ENCODE data around the gene RELN.

Gene RELN

DNA sequence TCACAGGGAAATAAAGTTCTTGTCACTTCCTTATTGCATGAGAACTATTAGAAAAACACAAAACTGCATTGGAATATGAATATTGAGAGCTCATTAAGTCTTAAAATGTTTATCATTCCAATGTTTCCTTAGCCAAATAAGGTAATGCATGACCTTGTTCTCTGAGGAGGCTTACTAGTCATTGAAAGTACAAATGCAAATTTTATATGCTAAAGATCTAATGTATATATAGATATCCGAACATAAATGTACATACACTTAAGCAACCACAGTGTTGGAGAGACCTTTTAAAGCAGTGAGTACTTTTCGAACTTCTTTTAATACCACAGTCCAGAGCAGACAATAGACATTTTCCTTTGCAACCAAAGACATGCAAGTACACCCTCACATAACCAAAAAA is 96.1 kb downstream of the RELN start:
- DNase-seq, result no peak

DNA sequence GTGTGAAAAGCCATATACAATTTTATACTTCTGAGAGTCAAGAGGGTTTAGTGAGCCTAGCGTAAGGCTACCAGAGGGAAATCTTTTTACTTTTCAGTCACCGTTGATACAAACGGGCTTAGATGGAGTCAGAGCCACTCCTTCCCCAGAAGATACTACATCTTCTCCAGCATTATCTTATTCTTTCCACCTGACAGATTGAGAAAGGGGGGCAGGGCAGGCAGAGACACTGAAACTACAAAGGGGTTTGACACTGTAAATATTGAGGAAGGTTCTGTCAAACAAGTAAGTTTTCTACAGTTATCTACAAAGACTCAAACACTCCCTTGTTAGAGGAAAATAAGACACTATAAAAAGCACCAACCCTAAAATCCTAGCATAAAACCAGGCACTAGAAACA is 100.0 kb downstream of the RELN start:
- DNase-seq, result no peak

DNA sequence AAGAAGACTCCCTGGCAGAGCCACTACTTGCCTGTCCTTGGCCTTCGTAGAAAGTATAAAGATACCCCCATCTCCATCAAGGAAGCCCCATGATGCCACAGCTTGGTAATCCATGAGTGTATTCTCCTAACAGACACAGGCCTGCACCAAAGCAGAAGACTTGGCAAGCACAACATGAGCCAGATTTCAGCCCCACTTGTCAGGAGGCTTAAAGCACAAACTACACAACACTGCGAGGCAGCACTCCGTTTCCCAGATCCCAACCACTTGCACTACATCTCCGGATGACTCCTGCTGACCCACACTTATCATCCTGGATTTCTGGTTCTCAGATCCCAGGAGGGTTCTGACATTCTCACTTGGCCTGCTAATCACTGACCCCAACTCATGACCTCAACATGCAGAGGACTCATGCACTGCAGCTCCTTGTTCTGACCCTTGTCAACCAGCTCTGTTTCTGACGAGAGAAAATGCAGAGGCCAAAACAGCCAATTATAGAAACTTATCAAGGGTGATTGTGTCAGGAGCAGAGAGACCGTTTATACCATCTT is 100.8 kb downstream of the RELN start:
- DNase-seq, result no peak

DNA sequence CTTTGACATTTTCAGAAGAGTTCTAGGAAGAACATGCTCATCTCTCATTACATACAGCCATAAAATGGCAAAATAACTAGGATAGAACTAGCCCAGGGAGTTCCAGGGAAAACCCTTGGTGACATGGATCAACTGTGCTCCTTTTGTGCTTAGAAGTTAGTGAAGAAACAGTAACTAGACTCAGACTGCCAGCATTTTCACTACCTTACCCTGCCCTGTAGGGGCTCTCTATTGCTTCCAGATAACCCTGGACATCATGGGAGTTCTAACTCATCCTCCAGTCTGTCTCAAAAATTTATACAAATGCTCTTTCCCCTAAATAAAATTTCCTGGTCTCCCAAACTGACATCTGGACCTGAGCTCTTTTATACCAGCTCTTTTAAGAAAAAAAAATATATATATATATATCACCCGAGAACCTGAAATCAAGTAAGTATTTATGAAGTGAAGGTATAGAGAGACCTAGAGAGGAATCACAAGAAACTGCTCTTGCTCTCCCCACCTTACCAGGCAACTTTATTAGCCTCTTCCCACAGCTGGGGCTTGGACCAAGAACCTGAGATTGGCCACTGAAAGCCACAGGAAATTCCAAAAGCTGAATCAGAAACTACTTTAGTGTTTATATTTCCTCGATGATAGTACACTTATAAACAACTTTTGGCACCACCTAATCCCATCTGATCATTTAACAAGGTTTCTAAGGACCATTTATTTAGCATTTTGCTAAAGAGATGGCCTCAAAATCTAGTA is 101.4 kb downstream of the RELN start:
- no peak for DNase-seq

DNA sequence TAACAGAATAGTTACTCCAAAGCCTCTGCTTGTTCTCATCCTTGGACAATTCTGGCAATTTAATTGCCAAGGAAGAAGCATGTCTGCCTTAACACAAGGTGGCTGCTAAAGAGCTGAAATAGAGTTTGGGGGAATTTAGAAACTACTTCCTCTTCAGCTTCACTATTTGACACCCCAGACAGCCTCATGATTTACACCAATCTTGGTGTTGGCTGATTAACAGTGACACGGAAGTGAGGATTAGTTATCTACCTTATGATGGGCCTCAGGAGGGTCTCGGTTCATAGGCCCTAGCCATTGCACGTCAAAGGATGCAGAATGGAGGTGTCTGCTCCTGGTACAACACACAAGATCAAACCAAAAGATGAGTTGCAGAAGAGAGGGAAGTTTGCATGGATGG is 102.4 kb downstream of the RELN start:
- no peak for DNase-seq

DNA sequence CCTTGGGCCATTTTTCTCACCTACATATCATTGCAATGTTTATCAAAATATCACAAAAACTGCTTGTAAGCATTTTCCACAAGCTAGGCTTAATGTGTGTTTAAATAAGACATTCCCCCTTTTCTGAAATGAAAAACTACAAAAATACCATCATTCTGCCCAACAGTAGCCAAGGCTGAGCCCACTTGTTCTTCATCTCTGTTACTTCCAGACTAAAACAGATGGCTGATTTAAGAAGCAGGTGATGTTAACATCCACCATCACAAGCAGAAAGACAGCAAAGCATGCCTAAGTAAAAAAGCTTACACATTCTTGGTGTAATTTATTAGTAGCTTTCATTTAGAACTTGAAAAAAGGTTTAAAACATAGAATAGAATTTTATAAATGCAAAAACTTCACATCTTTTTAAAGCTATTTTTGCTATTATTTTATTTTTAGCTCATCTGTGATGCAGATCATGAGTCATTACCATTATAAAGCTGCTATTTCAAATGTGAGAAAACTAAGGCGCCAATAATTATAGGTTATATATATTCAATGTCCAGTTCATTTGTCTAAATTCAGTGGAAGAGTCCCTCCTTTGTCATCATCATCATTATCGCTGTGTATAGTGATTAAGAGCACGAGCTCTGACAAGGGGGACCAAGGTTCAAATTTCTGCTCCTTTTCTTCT is 109.4 kb downstream of the RELN start:
- no peak for DNase-seq

DNA sequence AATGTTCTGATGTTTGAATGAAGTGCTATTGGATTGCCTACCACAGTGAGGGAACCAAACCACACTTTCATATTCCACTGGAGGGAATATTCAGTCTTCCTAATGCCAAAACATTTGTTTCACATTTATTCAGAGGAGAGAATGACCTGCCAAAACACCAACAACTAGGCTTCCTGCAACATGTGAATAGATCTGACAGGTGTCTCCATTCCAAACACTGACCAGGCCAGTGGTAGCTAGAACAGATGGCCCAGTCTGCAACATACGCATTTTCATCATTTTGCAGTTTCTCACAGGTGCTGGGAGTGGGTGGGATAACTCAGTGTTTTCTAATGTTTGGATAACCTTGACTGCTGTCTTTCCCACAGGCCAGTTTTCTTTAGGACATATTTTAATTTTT is 110.0 kb downstream of the RELN start:
- no peak for DNase-seq

DNA sequence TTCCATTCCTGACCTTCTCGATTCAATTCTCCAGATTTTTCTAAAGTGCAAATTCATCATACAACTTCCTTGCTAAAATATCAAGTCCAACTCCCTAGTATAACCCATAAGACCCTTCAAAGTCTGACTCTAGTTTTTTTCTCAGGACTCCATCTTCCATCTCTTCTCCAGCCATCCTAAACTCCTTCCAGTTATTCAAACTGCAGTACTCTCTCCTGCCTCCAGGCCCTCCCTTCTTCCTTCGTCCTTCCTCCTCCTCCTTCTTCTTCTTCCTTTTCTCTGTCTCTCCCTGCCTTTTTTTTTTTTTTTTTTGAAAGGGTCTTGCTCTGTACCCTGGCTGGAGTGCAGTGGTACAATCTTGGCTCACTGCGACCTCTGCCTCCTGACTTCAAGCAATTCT is 111.9 kb downstream of the RELN start:
- no peak for DNase-seq

DNA sequence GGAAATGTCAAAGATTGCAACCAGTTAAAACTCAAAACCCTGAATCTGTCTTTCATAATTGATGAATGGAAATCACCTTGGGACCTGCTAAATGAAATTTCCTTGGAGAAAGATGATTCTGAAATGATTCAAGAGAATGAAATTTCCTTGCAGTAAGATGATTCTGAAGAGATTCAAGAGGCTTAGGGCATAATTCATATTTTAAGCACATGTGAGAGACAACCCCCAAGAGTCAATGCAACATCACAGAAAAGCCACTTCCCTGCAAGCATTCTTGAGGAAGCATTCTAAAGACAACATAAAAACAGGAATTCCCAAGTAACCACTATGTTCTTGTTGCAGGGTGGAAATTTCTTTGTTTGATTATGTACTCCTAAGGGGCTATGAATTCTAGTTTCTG is 113.7 kb downstream of the RELN start:
- DNase-seq, result no peak

DNA sequence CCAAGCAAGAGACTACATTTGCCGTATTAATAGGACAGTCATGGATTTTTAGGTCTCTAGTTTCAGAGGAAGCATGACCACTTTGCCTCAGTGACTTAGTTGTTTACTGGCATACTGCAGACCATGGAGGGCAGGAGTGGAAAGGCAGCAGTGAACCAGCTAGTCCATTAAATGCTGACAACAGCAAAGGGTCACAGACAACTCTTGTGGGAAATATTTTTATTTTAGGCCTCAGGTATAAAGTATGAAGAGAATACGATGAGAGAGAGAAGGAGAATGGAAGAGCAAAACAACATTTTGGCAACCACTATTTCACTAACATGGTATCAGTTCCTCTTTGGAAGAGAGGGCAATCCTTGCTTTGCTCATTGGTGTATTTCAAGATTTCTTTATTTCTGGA is 118.0 kb downstream of the RELN start:
- no peak for DNase-seq

DNA sequence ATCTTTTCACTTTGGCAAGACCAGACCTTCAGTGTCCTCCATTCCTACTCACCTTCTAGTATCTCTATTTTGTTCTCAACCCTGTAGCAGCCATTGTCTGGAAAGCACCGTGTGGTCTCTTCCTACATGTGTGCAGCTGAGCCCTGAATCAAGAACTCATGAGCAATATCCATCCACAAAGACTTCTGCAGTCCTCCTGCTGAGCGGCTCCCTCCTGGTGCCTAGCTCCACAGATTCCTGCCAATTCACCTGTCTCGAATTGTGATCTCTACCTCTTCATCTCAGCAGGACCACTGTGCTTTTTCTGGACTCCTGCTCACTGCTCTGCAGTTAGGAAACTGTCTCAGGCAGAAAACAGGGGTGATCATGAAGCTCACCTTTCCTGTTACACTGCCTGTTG is 118.8 kb downstream of the RELN start:
- no peak for DNase-seq

DNA sequence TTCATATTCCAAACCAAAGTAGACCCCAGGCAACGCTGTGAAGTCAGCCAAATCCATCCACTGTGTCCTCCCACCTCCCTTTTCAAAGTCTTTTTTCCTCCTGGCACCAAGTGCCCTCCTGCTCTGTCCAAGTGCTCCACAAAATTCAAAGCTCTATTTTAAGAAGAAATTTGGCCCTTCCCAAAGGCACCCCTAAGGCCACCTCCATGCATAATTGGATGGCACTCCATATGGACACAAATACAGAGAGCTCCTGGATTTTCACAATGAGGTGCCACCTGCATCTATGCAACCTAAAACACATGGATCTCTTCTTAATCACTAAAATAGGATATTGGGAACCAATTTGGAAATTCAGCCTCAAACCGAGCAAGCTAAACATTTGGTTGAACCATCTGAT is 121.6 kb downstream of the RELN start:
- no peak for DNase-seq

DNA sequence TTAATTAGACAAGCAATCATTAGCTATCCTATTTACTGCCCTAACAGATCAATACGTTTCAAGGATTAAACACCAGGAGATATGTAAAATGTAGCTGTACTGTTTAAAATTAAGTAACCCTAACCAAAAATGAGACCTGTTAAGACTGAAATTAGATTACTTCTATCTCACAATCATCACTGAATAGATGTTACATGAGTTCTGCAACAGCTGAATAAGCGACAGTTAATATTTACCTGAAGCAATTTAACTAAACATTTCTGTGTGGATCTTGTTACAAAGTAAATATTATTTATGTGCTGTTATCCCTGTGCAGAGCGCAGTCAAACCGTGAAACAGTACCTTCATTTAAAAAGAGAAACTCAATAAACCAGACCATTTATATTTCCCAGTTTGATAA is 122.5 kb downstream of the RELN start:
- no peak for DNase-seq

DNA sequence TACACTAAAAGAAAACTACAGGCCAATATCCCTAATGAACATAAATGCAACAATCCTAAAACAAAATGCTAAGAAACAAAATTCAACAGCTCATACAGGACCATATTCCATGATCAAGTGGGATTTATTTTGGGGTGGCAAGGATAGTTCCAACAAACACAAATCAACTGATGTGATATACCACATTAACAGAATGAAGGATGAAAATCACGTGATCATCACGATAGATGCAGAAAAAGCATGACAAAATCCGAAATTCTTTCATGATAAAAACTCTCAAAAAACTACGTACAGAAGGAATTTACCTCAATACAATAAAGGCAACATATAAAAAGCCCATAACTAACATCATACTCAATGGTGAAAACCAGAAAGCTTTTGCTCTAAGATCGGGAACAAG is 124.0 kb downstream of the RELN start:
- DNase-seq, result no peak

DNA sequence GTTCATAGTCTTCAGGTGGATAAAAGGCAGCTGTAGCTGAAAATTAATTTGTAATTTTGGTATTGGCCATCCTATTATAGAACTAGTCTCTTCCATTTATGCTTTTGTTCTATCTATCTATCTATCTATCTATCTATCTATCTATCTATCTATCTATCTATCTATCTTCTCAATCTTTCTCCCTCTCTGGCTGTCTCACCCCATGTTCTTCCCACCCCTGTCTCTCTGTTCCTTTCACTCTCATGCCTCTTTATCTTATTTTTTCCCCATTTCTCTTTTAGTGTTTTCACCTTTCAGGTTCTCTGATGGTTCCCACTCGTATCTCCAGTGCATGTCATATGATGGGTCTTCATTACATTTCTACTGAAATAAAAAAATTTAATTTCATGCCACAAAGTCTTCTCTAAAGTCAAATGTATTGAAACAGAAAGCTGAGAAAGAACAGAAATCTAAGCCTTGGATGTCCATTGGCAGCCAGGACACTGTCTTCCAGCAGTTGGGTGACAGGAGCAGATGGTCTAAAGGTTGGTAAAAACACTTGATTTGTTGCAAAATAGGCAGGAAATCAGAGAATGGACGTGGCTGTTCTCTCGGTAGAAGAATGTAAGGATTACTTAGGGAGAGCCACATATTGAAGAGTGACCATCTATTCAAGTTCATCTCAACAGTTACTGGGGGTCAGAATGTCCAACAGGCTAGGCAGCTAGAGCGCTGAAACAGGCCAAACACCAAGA is 127.0 kb downstream of the RELN start:
- DNase-seq, result no peak

DNA sequence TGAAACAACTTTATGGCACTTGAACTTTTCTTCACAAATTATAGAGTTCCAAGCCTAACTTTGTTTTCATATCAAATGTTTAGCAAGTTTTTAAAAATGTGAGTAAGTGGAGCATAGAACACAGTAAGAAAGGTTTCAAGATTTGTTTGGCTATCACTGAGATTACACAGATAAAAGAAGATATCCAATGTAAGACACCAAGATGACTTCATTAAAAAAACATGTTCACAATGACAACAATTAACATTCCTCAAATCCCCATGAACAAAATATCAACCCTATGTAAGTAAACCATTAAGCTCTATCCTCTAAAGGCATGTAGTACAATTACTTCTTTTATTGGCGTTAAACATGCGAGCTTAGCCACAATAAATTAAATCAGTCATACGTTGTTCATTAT is 129.7 kb downstream of the RELN start:
- DNase-seq, result no peak

DNA sequence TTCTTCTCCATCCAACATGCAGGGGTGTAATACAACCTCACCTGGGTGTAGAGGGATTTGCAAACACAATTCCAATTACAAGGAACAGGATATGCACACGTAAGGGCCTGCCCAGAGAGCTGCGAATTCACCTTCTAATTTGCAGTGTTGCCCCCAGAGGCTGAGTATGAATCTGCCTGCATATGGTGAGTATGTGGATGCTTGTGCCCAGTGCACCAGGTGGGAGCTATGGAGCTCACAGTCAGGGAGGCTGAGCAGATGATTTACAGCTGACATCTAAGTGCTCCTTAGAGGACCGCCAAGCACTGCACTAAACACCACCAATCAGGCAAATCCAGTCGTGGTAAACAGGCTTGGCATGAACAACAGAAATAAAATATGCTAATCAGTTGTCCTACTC is 132.0 kb downstream of the RELN start:
- no peak for DNase-seq

DNA sequence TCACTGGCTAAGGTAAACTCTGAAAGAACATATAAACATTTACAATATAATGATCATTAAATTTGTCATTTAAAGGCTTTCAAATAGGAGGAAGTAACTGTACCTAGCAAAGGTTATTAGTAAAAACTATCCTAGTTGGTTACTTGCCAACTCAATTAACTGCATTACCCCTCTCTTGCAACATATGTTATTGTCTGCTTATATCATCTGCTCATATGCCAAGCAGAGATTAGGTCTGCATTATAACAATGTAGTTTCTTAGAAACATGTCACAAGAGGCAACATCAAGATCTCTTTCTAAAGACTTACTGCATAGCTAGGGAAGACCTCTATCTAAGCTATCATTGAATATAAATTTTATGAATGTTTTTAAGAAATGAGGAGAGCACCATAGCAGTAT is 132.5 kb downstream of the RELN start:
- no peak for DNase-seq

DNA sequence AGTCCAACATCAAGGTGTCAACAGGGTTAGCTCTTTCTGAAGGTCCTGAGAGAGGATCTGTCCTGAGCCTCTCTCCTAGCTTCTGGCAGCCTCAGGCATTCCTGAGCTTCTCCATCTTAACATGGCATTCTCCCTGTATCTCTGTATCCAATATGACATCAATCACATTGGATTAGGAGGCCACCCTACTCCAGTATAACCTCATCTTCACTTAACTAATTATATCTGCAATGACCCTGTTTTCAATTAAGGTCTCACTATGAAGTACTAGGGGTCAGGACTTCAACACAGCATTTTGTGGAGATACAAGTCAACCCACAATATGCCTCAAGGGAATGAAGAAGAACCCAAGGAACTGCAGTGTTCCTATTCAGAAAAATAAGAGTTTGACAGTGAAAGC is 133.8 kb downstream of the RELN start:
- DNase-seq, result no peak

DNA sequence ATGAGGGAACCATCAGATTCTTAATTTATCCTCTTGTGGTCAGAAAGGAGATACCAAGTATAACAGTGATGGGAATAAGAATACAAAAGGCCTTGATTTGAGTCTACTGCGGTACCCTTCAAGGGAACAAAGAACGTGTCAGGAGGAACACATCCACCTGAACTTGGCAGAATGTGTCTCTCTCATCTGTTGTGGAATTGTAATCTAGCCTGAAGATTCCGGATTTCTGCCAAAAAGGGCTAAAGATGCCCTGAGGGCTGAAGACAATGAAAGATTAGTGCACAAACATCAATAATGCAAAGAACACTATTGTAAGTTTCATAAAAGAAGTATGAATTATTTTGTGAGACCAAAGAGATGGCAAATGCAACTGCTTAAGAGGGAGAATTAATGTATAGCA is 134.8 kb downstream of the RELN start:
- no peak for DNase-seq

DNA sequence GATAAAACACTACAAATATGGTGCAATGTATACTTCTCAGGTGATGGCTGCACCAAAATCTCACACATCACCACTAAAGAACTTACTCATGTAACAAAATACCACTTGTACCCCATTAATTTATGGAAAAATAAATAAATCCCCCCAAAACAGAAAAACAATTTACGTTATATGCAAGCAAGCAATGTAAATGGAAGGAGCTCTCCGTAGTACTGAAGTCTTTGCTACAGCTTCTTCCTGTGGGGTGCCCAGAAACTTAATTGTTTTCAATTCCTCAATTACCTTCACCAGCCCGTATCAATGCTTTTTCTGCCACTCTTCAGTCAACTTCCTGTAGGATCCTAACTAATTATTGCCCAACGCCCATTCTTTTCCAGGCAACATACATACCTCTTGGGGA is 138.1 kb downstream of the RELN start:
- peak in 3 of 4 experiments; percentile 22 to 38 (median 22) for DNase-seq

DNA sequence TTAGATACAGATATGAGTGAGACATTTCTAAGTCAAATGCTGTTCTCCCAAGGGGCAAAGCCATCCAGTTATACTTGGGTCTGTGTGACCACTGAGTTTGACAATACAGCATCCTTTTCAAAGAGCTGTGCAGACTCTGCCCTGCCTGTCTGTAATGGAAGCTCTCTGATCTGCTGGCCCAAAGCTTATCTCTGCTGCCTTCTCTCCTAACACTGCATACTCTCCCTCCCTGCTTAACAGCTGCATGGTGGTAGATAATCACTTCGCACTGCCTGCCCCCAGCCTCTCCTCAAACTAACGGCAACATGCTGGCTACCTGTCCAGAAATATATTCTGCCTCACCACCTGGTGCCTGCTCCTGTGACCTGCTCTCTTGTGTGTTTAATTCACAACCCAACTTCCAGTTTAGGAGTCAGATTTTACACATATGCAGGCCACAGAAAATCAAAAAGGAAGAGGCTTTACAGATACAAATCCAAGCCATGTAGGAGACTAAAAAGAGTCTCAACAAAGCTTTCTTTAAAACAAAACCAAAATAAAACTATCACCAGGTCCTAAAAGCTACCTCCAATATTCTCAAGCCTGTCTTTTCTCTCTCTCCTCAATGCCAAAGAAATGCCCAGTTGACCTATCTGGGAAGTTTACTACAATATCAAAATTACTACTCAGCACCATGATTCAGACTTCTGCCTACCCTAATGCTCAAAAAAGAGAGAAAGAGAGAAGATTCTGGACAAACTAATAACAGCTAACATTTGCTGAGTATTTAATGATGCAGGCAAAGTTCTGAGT is 145.6 kb downstream of the RELN start:
- DNase-seq, result no peak

DNA sequence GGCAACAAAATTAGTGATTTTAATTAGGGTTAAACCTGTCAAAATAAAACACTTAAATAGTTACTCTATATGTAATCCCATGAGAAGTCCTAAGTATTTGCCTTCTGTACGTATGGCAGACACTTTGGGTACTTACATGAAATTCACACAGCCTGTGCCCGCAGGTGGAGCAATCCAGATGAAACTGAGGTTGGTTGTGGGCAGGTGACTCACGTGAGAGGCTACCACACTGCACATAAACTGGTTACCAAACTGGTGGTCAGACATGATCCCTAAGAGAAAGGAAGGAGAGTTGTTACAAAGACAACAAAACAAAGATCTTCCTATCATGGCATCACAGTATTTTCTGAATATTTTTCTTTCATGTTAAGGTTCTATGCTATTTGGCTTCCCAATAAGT is 156.1 kb downstream of the RELN start:
- no peak for DNase-seq

Measured in suppressor macrophage (primary cell).